ENCODE measurements around the gene MRPL12. TPM values are rescaled to one million over a fixed set of nuclear protein-coding genes. Genes with fewer than 3 reads are reported as not detected.

MRPL12 gene
- total RNA-seq, 1 experiment from 2014 or later = 140 TPM

- Histone ChIP-seq H3K14ac (ENCODE audit: insufficient read depth, low read length) (no peak overlapping the region), H2BK12ac (ENCODE audit: insufficient read length, low read depth, low read length) (no peak overlapping the region), H3K27me3 (ENCODE audit: insufficient read depth, low read length) (no peaks in the 10 kb centered on the region), H3K56ac (ENCODE audit: insufficient read length, low read depth, low read length) (no peak overlapping the region), H4K8ac (replicated peaks; ENCODE audit: insufficient read length, low read depth, low read length) (no peak overlapping the region), H2BK15ac (ENCODE audit: low read depth, low read length) (no peak overlapping the region), H3K4ac (ENCODE audit: low read depth, low read length) (no peak overlapping the region), H4K20me1 (ENCODE audit: control insufficient read depth, insufficient read depth, insufficient read length) (no peaks in the 10 kb centered on the region), H3K9me3 (ENCODE audit: control insufficient read depth, low read depth, low read length) (no peaks in the 10 kb centered on the region), H3K23me2 (ENCODE audit: insufficient read length, low read depth, low read length, poor library complexity, severe bottlenecking) (no peaks in the 10 kb centered on the region), H3T11ph (ENCODE audit: low read length) (no peak overlapping the region), H2AFZ (ENCODE audit: low read length) (no peak overlapping the region), H3K9ac (ENCODE audit: extremely low read depth, insufficient read length, low read length) (no peak overlapping the region), H3K18ac (ENCODE audit: insufficient read length, low read depth, low read length) (no peak overlapping the region), H3K27ac (ENCODE audit: insufficient read length, low read depth, low read length) (no peak overlapping the region), H2BK5ac (ENCODE audit: insufficient read length, low read length) (no peak overlapping the region), H2BK20ac (ENCODE audit: low read depth, low read length, poor library complexity, severe bottlenecking) (no peak overlapping the region), H3K4me2 (ENCODE audit: insufficient read depth, insufficient read length, low read length) (no peak overlapping the region), H2AK5ac (ENCODE audit: insufficient read length, low read length) (no peak overlapping the region), H4K91ac (ENCODE audit: insufficient read length, low read depth, low read length) (no peak overlapping the region), H3K23ac (ENCODE audit: insufficient read length, low read depth, low read length) (no peak overlapping the region), H3K4me1 (ENCODE audit: insufficient read depth, low read length) (no peaks in the 10 kb centered on the region), H3K79me1 (ENCODE audit: insufficient read depth, low read depth, low read length, poor library complexity, severe bottlenecking) (no peaks in the 10 kb centered on the region), H2BK120ac (ENCODE audit: low read depth, low read length, poor library complexity, severe bottlenecking) (no peak overlapping the region), H4K5ac (ENCODE audit: insufficient read length, low read depth, low read length) (no peak overlapping the region), H3K79me2 (ENCODE audit: insufficient read depth, low read length) (no peaks in the 10 kb centered on the region)
- no CpG with 5 or more reads among the region's 6 CpGs for WGBS (ENCODE audit: extremely low coverage, insufficient read length, low lambda C conversion rate)
- Mint-ChIP-seq H3K27me3 (ENCODE audit: low read depth) (no peaks in the 10 kb centered on the region), H3K27ac (no peak overlapping the region), H3K4me1 (no peaks in the 10 kb centered on the region), H3K36me3 (ENCODE audit: insufficient read depth in 1 of 3, low read depth in 3 of 3) (peaks cover 27 to 69% (median 57%) of the 10 kb centered on the region in 3 experiments), H3K4me3 (no peak overlapping the region), H3K9me3 (no peaks in the 10 kb centered on the region)
- DNase-seq = no peak
- TF ChIP-seq CTCF (conservative IDR thresholded peaks at IDR 0.05) = no peak
Observed at GRCh38 chr17:81695211-81695610, 8.0 kb upstream of the MRPL12 start.

Measured in H9 (cell line).